Measurements from ENCODE around the gene APOO.
A peak's percentile ranks its signal among the peaks of the same experiment; 100 is the strongest.

Gene APOO

GRCh38 chrX:23813808-23814207 lies 93.9 kb downstream of the APOO start:
- no peak for DNase-seq

GRCh38 chrX:23811656-23812055 lies 96.1 kb downstream of the APOO start:
- DNase-seq: no peak

GRCh38 chrX:23811108-23811651 lies 96.6 kb downstream of the APOO start:
- DNase-seq: no peak

- DNase-seq: no peak
Observed at GRCh38 chrX:23810279-23810678, 97.5 kb downstream of the APOO start.

- DNase-seq: no peak
Observed at GRCh38 chrX:23805389-23805788, 102.3 kb downstream of the APOO start.

GRCh38 chrX:23804578-23804977 lies 103.2 kb downstream of the APOO start:
- no peak for DNase-seq

GRCh38 chrX:23803931-23804381 lies 103.8 kb downstream of the APOO start:
- no peak for DNase-seq

GRCh38 chrX:23802431-23802830 lies 105.3 kb downstream of the APOO start:
- DNase-seq: no peak

- no peak for DNase-seq
Observed at GRCh38 chrX:23799469-23800065, 108.2 kb downstream of the APOO start.

GRCh38 chrX:23797371-23798128 lies 110.2 kb downstream of the APOO start:
- DNase-seq: no peak

GRCh38 chrX:23795221-23795620 lies 112.5 kb downstream of the APOO start:
- DNase-seq: no peak

GRCh38 chrX:23792861-23793553 lies 114.7 kb downstream of the APOO start:
- DNase-seq: no peak

- no peak for DNase-seq
Observed at GRCh38 chrX:23790155-23790497, 117.6 kb downstream of the APOO start.

- no peak for DNase-seq
Observed at GRCh38 chrX:23789386-23790154, 118.2 kb downstream of the APOO start.

- DNase-seq: no peak
Observed at GRCh38 chrX:23788946-23789345, 118.8 kb downstream of the APOO start.

GRCh38 chrX:23788521-23788920 lies 119.2 kb downstream of the APOO start:
- DNase-seq: no peak

- no peak for DNase-seq
Observed at GRCh38 chrX:23787745-23788118, 120.0 kb downstream of the APOO start.

- DNase-seq: no peak
Observed at GRCh38 chrX:23786268-23786815, 121.4 kb downstream of the APOO start.

- DNase-seq: no peak
Observed at GRCh38 chrX:23785580-23785979, 122.2 kb downstream of the APOO start.

GRCh38 chrX:23784470-23785331 lies 123.0 kb downstream of the APOO start:
- DNase-seq: no peak

- DNase-seq: peak in 1 of 2 donors; percentile 20
Observed at GRCh38 chrX:23783589-23784469, 123.9 kb downstream of the APOO start.

Data from stimulated activated CD4-positive, alpha-beta T cell treated with anti-CD3 and anti-CD28 coated beads, Interleukin-2, amount 100 ng/mL, for 24 hours (primary cell).